ENCODE results near the gene NIPA2.

The NIPA2 gene

DNA sequence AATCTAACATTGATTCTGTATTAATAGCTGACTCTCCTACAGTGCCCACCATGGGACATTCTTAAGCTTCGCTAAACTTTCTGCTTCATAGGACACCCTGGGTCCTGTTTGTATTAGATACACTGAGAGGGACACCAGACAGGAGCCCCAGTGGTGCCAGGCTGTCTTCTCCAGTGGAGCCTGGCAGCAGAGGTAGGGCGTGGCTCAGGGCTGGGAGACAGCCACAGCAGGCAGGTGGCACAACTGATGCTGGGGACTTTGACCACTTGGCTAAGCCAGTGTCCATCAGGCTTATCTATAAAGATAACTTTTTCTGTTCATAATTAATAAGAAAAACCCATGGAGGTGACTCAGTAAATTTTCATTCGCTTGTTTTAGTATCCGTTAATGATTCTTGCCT is 30.2 kb upstream of the NIPA2 start:
- H3K9me3 ChIP-seq (ENCODE audit: control insufficient read depth, insufficient read depth, low read depth, low read length), result no peaks in the 10 kb centered on the region
- H3K4me1 ChIP-seq (ENCODE audit: control insufficient read depth, insufficient read depth, low read length), result no peaks in the 10 kb centered on the region
- no peak overlapping the region for H3K4me3 ChIP-seq (ENCODE audit: low read depth, low read length)
- ChIA-PET POLR2A (no interaction called here), CTCF (no interaction called here)
- H3K27ac ChIP-seq (ENCODE audit: extremely low read depth, low read depth, low read length), result no peak overlapping the region
- no peaks in the 10 kb centered on the region; a peak in 2 of 3 replicates for H3K36me3 ChIP-seq (ENCODE audit: control insufficient read depth in 2 of 2, insufficient read depth in 1 of 2, low read length in 2 of 2)
- TF ChIP-seq, protein P1, sequence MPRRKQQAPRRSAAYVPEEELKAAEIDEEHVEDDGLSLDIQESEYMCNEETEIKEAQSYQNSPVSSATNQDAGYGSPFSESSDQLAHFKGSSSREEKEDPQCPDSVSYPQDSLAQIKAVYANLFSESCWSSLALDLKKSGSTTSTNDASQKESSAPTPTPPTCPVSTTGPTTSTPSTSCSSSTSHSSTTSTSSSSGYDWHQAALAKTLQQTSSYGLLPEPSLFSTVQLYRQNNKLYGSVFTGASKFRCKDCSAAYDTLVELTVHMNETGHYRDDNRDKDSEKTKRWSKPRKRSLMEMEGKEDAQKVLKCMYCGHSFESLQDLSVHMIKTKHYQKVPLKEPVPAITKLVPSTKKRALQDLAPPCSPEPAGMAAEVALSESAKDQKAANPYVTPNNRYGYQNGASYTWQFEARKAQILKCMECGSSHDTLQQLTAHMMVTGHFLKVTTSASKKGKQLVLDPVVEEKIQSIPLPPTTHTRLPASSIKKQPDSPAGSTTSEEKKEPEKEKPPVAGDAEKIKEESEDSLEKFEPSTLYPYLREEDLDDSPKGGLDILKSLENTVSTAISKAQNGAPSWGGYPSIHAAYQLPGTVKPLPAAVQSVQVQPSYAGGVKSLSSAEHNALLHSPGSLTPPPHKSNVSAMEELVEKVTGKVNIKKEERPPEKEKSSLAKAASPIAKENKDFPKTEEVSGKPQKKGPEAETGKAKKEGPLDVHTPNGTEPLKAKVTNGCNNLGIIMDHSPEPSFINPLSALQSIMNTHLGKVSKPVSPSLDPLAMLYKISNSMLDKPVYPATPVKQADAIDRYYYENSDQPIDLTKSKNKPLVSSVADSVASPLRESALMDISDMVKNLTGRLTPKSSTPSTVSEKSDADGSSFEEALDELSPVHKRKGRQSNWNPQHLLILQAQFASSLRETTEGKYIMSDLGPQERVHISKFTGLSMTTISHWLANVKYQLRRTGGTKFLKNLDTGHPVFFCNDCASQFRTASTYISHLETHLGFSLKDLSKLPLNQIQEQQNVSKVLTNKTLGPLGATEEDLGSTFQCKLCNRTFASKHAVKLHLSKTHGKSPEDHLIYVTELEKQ (tag by site-specific recombination; IDR thresholded peaks at IDR 0.05; ENCODE audit: borderline replicate concordance), result no peak
- no peak for TF ChIP-seq ZNF121 (tag by site-specific recombination; IDR thresholded peaks at IDR 0.05)
- no peak for TF ChIP-seq ZNF624 (tag by site-specific recombination; IDR thresholded peaks at IDR 0.05)
- no peak for TF ChIP-seq SCRT1 (tag by site-specific recombination; IDR thresholded peaks at IDR 0.05; ENCODE audit: borderline replicate concordance)
- TF ChIP-seq ZNF23 (tag by site-specific recombination; IDR thresholded peaks at IDR 0.05; ENCODE audit: borderline replicate concordance), result no peak
- TF ChIP-seq, protein P2, sequence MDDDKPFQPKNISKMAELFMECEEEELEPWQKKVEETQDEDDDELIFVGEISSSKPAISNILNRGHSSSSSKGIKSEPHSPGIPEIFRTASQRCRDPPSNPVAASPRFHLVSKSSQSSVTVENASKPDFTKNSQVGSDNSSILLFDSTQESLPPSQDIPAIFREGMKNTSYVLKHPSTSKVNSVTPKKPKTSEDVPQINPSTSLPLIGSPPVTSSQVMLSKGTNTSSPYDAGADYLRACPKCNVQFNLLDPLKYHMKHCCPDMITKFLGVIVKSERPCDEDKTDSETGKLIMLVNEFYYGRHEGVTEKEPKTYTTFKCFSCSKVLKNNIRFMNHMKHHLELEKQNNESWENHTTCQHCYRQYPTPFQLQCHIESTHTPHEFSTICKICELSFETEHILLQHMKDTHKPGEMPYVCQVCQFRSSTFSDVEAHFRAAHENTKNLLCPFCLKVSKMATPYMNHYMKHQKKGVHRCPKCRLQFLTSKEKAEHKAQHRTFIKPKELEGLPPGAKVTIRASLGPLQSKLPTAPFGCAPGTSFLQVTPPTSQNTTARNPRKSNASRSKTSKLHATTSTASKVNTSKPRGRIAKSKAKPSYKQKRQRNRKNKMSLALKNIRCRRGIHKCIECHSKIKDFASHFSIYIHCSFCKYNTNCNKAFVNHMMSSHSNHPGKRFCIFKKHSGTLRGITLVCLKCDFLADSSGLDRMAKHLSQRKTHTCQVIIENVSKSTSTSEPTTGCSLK (tag by site-specific recombination; IDR thresholded peaks at IDR 0.05), result no peak
- no peak for TF ChIP-seq ZNF157 (tag by site-specific recombination; IDR thresholded peaks at IDR 0.05)
- no peak for TF ChIP-seq IKZF3 (tag by site-specific recombination; IDR thresholded peaks at IDR 0.05)
- TF ChIP-seq ZNF518A (tag by site-specific recombination; conservative IDR thresholded peaks at IDR 0.05; ENCODE audit: low read depth), result no peak
- TF ChIP-seq ZNF274 (IDR thresholded peaks at IDR 0.05; ENCODE audit: low read length), result no peak
- no peak for TF ChIP-seq ZNF274 (tag by site-specific recombination; IDR thresholded peaks at IDR 0.05; ENCODE audit: borderline replicate concordance)
- TF ChIP-seq SCRT2 (tag by site-specific recombination; IDR thresholded peaks at IDR 0.05), result no peak
- TF ChIP-seq ZNF404 (tag by site-specific recombination; IDR thresholded peaks at IDR 0.05), result no peak
- no peak for TF ChIP-seq ZNF248 (tag by site-specific recombination; IDR thresholded peaks at IDR 0.05)
- no peak for TF ChIP-seq ZNF211 (tag by site-specific recombination; IDR thresholded peaks at IDR 0.05; ENCODE audit: low read depth)
- TF ChIP-seq ATF2 (tag by site-specific recombination; IDR thresholded peaks at IDR 0.05; ENCODE audit: low read depth), result no peak
- TF ChIP-seq ZNF16 (tag by site-specific recombination; IDR thresholded peaks at IDR 0.05; ENCODE audit: low read depth), result no peak
- TF ChIP-seq ZNF701 (tag by site-specific recombination; IDR thresholded peaks at IDR 0.05), result no peak
- no peak for TF ChIP-seq ZNF610 (tag by site-specific recombination; IDR thresholded peaks at IDR 0.05; ENCODE audit: borderline replicate concordance)
